ENCODE measurements around the gene ERCC1. TPM values are rescaled to one million over a fixed set of nuclear protein-coding genes. Genes with fewer than 3 reads are reported as not detected.

Gene ERCC1
- total and polyA plus RNA-seq, 2 of the 13 experiments (the other 11 are each of a cell fraction or from before 2014, with no cell fraction given) = 40.0 to 66.4 TPM

- TF ChIP-seq ZNF713 (CRISPR knock-in tag; IDR thresholded peaks at IDR 0.05) (peak; percentile 67; the same call in 1 of the 2 replicates), THAP11 (CRISPR knock-in tag; IDR thresholded peaks at IDR 0.05) (peak; percentile 94), ZNF335 (CRISPR knock-in tag; IDR thresholded peaks at IDR 0.05) (peak; percentile 91), ONECUT2 (CRISPR knock-in tag; IDR thresholded peaks at IDR 0.05) (no peak), BRF2 (CRISPR knock-in tag; IDR thresholded peaks at IDR 0.05) (peak; percentile 84), ZBTB40 (IDR thresholded peaks at IDR 0.05) (no peak), ZBTB40 (CRISPR knock-in tag; IDR thresholded peaks at IDR 0.05) (peak; percentile 70), NFYB (CRISPR knock-in tag; IDR thresholded peaks at IDR 0.05) (peak; percentile 85), SKI (IDR thresholded peaks at IDR 0.05; ENCODE audit: partially characterized antibody) (peak; percentile 9), LCORL (IDR thresholded peaks at IDR 0.05) (no peak), LCORL (CRISPR knock-in tag; IDR thresholded peaks at IDR 0.05) (peak; percentile 86), ZFP36L1 (CRISPR knock-in tag; IDR thresholded peaks at IDR 0.05) (0 out of 2 replicates have a peak, but pooled peaks have one; percentile 60), ZBTB1 (CRISPR knock-in tag; IDR thresholded peaks at IDR 0.05; ENCODE audit: borderline replicate concordance) (no peak), MIER3 (CRISPR knock-in tag; IDR thresholded peaks at IDR 0.05; ENCODE audit: borderline replicate concordance) (no peak), MAZ (IDR thresholded peaks at IDR 0.05; ENCODE audit: borderline replicate concordance, low read depth, low read length) (peak; percentile 4; the same call in 1 of the 2 replicates), MAZ (CRISPR knock-in tag; IDR thresholded peaks at IDR 0.05; ENCODE audit: low read depth) (peak; percentile 92)
- TF ChIP-seq, protein P1, sequence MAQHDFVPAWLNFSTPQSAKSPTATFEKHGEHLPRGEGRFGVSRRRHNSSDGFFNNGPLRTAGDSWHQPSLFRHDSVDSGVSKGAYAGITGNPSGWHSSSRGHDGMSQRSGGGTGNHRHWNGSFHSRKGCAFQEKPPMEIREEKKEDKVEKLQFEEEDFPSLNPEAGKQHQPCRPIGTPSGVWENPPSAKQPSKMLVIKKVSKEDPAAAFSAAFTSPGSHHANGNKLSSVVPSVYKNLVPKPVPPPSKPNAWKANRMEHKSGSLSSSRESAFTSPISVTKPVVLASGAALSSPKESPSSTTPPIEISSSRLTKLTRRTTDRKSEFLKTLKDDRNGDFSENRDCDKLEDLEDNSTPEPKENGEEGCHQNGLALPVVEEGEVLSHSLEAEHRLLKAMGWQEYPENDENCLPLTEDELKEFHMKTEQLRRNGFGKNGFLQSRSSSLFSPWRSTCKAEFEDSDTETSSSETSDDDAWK (CRISPR knock-in tag; IDR thresholded peaks at IDR 0.05) = no peak
- TF ChIP-seq, protein P2, sequence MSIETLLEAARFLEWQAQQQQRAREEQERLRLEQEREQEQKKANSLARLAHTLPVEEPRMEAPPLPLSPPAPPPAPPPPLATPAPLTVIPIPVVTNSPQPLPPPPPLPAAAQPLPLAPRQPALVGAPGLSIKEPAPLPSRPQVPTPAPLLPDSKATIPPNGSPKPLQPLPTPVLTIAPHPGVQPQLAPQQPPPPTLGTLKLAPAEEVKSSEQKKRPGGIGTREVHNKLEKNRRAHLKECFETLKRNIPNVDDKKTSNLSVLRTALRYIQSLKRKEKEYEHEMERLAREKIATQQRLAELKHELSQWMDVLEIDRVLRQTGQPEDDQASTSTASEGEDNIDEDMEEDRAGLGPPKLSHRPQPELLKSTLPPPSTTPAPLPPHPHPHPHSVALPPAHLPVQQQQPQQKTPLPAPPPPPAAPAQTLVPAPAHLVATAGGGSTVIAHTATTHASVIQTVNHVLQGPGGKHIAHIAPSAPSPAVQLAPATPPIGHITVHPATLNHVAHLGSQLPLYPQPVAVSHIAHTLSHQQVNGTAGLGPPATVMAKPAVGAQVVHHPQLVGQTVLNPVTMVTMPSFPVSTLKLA (IDR thresholded peaks at IDR 0.05) = peak; percentile 31; the same call in 1 of the 2 replicates
Observed at GRCh38 chr19:45423589-45424190, at the start of gene ERCC1 (continued).
